CD14-positive monocyte (primary cell): ENCODE results near the gene WDR49. TPM values are rescaled to one million over a fixed set of nuclear protein-coding genes. Genes with fewer than 3 reads are reported as not detected.

Experiments
- DNase-seq, 3 donors: peaks; one replicate each; pipeline ENCODE4 v3.0.0-alpha.2; 2011 to 2022
- H2AFZ ChIP-seq: 2 replicates; pipeline ENCODE4 v1.6.0; 2012; ENCODE audit warnings: mild to moderate bottlenecking, low read depth, low read length, inconsistent platforms; ENCODE audit not compliant: insufficient read depth, poor library complexity, severe bottlenecking
- H3K27ac ChIP-seq, 2 donors: 1 replicate in 1 of 2; 2 replicates in 1 of 2; pipeline ENCODE4 v1.5.1; 2012 to 2013; ENCODE audit warnings: low read length in 2 of 2, control low read depth in 1 of 2, inconsistent platforms in 1 of 2, low read depth in 1 of 2, mild to moderate bottlenecking in 1 of 2
- H3K27me3 ChIP-seq, 2 donors: one replicate each; pipeline versions ENCODE4 v1.6.0 to v1.6.1; 2011 to 2013; ENCODE audit warnings: low read length in 2 of 2; ENCODE audit not compliant: control insufficient read depth in 2 of 2, insufficient read depth in 2 of 2
- H3K36me3 ChIP-seq, 2 donors: replicated peaks in 1 of 2; 1 replicate in 1 of 2; 2 replicates in 1 of 2; pipeline versions ENCODE4 v1.5.1 to v1.6.1; 2012 to 2013; ENCODE audit warnings: low read length in 2 of 2, control low read depth in 1 of 2, inconsistent platforms in 1 of 2, mild to moderate bottlenecking in 1 of 2; ENCODE audit not compliant: insufficient read depth in 2 of 2, control insufficient read depth in 1 of 2
- H3K4me1 ChIP-seq, 2 donors: 1 replicate in 1 of 2; 2 replicates in 1 of 2; pipeline versions ENCODE4 v1.5.1 to v1.6.1; 2012 to 2013; ENCODE audit warnings: low read length in 2 of 2, control low read depth in 1 of 2, inconsistent platforms in 1 of 2, mild to moderate bottlenecking in 1 of 2, moderate library complexity in 1 of 2; ENCODE audit not compliant: insufficient read depth in 2 of 2, control insufficient read depth in 1 of 2
- H3K4me2 ChIP-seq: replicated peaks from 2 replicates; pipeline ENCODE3; 2012; ENCODE audit warnings: low read length, moderate library complexity, mild to moderate bottlenecking; ENCODE audit not compliant: poor library complexity, severe bottlenecking; ENCODE audit errors: extremely low read depth
- H3K4me3 ChIP-seq, 3 experiments: fragments of 200-600 bp in 1 of 3; sonication (generic) in 1 of 3; replicated peaks in 1 of 3; 1 replicate in 2 of 3; 2 replicates in 1 of 3; pipeline ENCODE4 v1.5.1; 2011 to 2013; ENCODE audit warnings: low read length in 3 of 3, mild to moderate bottlenecking in 3 of 3, control low read depth in 2 of 3, low read depth in 2 of 3, inconsistent platforms in 1 of 3, moderate library complexity in 1 of 3
- H3K79me2 ChIP-seq: 2 replicates; pipeline ENCODE4 v1.6.0; 2012; ENCODE audit warnings: mild to moderate bottlenecking, control low read depth, inconsistent platforms, low read length, moderate library complexity; ENCODE audit not compliant: insufficient read depth
- H3K9ac ChIP-seq: 2 replicates; pipeline ENCODE4 v1.6.0; 2017; ENCODE audit warnings: low read length, mild to moderate bottlenecking; ENCODE audit not compliant: insufficient read depth, poor library complexity, severe bottlenecking
- H3K9me3 ChIP-seq, 2 donors: replicated peaks in 1 of 2; 1 replicate in 1 of 2; 2 replicates in 1 of 2; pipeline versions ENCODE4 v1.5.1 to v1.6.1; 2012 to 2013; ENCODE audit warnings: low read length in 2 of 2, control low read depth in 1 of 2; ENCODE audit not compliant: control insufficient read depth in 1 of 2, insufficient read depth in 1 of 2
- H4K20me1 ChIP-seq: 2 replicates; pipeline ENCODE4 v1.6.0; 2012; ENCODE audit warnings: mild to moderate bottlenecking, low read length, control low read depth, moderate library complexity; ENCODE audit not compliant: insufficient read depth
- H3K27ac Mint-ChIP-seq, 7 donors: one replicate each; pipeline ENCODE4 v1.8.0; 2020; ENCODE audit warnings: mild to moderate bottlenecking in 7 of 7, mixed read lengths in 7 of 7, moderate library complexity in 6 of 7, inconsistent platforms in 2 of 7
- H3K27me3 Mint-ChIP-seq, 3 donors: one replicate each; pipeline ENCODE4 v1.8.0; 2021 to 2022; ENCODE audit warnings: low read depth in 3 of 3, mild to moderate bottlenecking in 3 of 3, mixed read lengths in 3 of 3, moderate library complexity in 3 of 3, inconsistent platforms in 1 of 3
- H3K36me3 Mint-ChIP-seq, 2 donors: one replicate each; pipeline ENCODE4 v1.8.0; 2020; ENCODE audit warnings: mixed read lengths in 2 of 2, inconsistent platforms in 1 of 2, mild to moderate bottlenecking in 1 of 2
- H3K4me1 Mint-ChIP-seq: one replicate; pipeline ENCODE4 v1.8.0; 2020; ENCODE audit warnings: mild to moderate bottlenecking, mixed read lengths
- H3K4me3 Mint-ChIP-seq, 2 donors: one replicate each; pipeline ENCODE4 v1.8.0; 2020; ENCODE audit warnings: mild to moderate bottlenecking in 2 of 2, mixed read lengths in 2 of 2, moderate library complexity in 1 of 2
- H3K9me3 Mint-ChIP-seq, 7 donors: one replicate each; pipeline ENCODE4 v1.8.0; 2020 to 2022; ENCODE audit warnings: mixed read lengths in 7 of 7, mild to moderate bottlenecking in 6 of 7, moderate library complexity in 6 of 7, inconsistent platforms in 2 of 7
- WGBS: methylation state at CpG from one replicate; pipeline ENCODE4 v1.1.5; 2013; ENCODE audit warnings: missing lambda C conversion rate; ENCODE audit not compliant: insufficient coverage; 5-methylcytosine and 5-hydroxymethylcytosine counted together
- intact Hi-C, 2 donors: fragments of 100-400 bp; cut with micrococcal nuclease; formaldehyde crosslinking; loops; one replicate each; pipeline versions ENCODE4 v1.15.0 to v1.15.1; 2023
- polyA plus RNA-seq, 3 donors: library from polyadenylated mRNA; depleted of rRNA in 1 of 3; unstranded in 2 of 3; stranded (reverse) in 1 of 3; fragments of 300-500 nt in 2 of 3; fragments of >200 nt in 1 of 3; fragmentation: Illumina TruSeq in 2 of 3; gene quantifications; 1 replicate in 2 of 3; 2 replicates in 1 of 3; pipeline ENCODE4 v1.2.3, GENCODE V29; 2012 to 2021
- TF ChIP-seq, protein P1 (sequence below): fragments of 200-600 bp; IDR thresholded peaks from one replicate; pipeline ENCODE4 v1.8.0; 2022; ENCODE audit warnings: antibody characterized with exemption, mild to moderate bottlenecking

WDR49 gene
- polyA plus RNA-seq, 3 donors = 1.1 to 5.0 (median 4.2) TPM

DNA sequence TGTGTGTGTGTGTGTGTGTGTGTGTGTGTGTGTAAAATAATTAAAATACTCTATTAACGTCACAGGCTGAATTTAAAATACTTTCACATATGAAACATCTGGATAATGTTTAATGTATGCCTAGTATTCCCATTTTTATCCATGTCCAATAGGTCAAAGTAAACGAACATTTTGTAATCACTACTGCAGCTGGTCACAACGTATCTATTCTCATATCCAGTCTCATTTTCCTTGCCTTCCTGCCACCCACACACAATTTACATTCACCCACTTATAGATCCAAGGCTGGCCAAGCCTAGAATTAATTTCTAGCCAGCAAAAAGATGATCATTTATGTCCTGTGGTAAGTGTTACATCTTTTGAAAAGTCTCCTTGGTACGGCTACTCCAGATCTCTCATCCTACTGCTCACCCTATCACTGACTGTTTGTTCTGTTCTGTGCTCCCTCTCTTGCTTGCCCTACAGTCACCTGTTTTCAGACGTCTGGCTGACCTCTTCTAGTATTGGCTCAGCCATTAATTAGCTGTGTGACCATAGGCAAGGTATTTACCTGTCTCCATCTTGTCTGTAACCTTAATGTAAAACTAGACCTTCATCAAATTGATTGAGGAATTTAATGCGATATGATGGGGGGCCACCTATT is 197.5 kb downstream of the WDR49 start:
- Mint-ChIP-seq H3K36me3 (peaks cover 1 to 3% of the 10 kb centered on the region in 2 donors), H3K9me3 (peaks cover 0 to 6% (median 1%) of the 10 kb centered on the region in 7 donors)
- intact Hi-C loops = no loop called here

DNA sequence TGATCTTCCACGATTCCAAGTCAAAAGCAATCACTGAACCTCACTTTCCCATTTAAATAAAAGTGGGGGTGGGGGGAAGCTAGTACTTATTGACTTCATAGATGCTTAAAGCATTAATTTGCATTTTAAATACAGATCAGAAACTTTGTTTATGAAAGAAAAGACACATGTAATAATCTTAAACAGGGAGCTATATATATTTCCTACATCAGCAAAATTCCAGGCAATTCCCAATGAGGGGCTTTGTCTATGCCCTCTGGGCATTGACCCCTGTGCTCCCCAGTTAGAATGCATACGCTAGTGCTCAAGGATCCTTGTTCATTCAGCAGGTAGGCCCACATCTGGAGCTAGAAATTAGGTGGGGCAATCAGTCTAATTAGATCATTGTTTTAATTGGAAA is 199.9 kb downstream of the WDR49 start:
- Mint-ChIP-seq H3K4me1 (peaks cover 5% of the 10 kb centered on the region), H3K36me3 (peaks cover 0 to 2% of the 10 kb centered on the region in 2 donors), H3K27ac (peak overlapping the region in 1 of 7 donors; percentile 7), H3K4me3 (no peak overlapping the region), H3K27me3 (no peaks in the 10 kb centered on the region), H3K9me3 (peaks cover 0 to 4% (median 0%) of the 10 kb centered on the region in 7 donors)
- Histone ChIP-seq H3K36me3 (no peaks in the 10 kb centered on the region), H3K9me3 (no peaks in the 10 kb centered on the region), H3K9ac (no peak overlapping the region), H3K4me1 (no peaks in the 10 kb centered on the region), H3K79me2 (no peaks in the 10 kb centered on the region), H3K4me2 (no peak overlapping the region), H4K20me1 (no peaks in the 10 kb centered on the region), H3K27ac (no peak overlapping the region), H3K27me3 (no peaks in the 10 kb centered on the region), H3K4me3 (no peak overlapping the region), H2AFZ (no peak overlapping the region)
- TF ChIP-seq, protein P1, sequence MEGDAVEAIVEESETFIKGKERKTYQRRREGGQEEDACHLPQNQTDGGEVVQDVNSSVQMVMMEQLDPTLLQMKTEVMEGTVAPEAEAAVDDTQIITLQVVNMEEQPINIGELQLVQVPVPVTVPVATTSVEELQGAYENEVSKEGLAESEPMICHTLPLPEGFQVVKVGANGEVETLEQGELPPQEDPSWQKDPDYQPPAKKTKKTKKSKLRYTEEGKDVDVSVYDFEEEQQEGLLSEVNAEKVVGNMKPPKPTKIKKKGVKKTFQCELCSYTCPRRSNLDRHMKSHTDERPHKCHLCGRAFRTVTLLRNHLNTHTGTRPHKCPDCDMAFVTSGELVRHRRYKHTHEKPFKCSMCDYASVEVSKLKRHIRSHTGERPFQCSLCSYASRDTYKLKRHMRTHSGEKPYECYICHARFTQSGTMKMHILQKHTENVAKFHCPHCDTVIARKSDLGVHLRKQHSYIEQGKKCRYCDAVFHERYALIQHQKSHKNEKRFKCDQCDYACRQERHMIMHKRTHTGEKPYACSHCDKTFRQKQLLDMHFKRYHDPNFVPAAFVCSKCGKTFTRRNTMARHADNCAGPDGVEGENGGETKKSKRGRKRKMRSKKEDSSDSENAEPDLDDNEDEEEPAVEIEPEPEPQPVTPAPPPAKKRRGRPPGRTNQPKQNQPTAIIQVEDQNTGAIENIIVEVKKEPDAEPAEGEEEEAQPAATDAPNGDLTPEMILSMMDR = no peak
- WGBS = 88% methylated on average over 1 of the region's 2 CpGs
- DNase-seq = no peak
- intact Hi-C loops = no loop called here

More for the DNA sequence above, 197.5 kb downstream of the WDR49 start:
- H3K9me3 ChIP-seq = no peaks in the 10 kb centered on the region
- TF ChIP-seq, protein P1 = no peak
- no peaks in the 10 kb centered on the region for H3K4me1 Mint-ChIP-seq
- H3K27ac ChIP-seq = no peak overlapping the region
- H3K27me3 Mint-ChIP-seq = no peaks in the 10 kb centered on the region
- DNase-seq = no peak
- H3K27me3 ChIP-seq = no peaks in the 10 kb centered on the region
- no peak overlapping the region for H3K4me3 Mint-ChIP-seq
- H4K20me1 ChIP-seq = no peaks in the 10 kb centered on the region
- H3K4me1 ChIP-seq = no peaks in the 10 kb centered on the region
- no peak overlapping the region for H3K4me3 ChIP-seq
- no peak overlapping the region for H3K4me2 ChIP-seq
- no peak overlapping the region for H3K27ac Mint-ChIP-seq
- H2AFZ ChIP-seq = no peak overlapping the region
- 100% methylated on average over 4 of the region's 6 CpGs for WGBS
- H3K9ac ChIP-seq = no peak overlapping the region
- H3K36me3 ChIP-seq = no peaks in the 10 kb centered on the region
- no peaks in the 10 kb centered on the region for H3K79me2 ChIP-seq
